Hepatocyte (in vitro differentiated cells): ENCODE results near the gene SORCS2.

Experiments used
- CTCF ChIP-seq: fragments of 200-600 bp; sonication (generic); IDR thresholded peaks from 2 replicates; pipeline ENCODE4 v1.5.1; 2016; ENCODE audit warnings: antibody characterized with exemption, mild to moderate bottlenecking; ENCODE audit not compliant: poor library complexity
- EZH2 ChIP-seq: fragments of 200-600 bp; sonication (generic); IDR thresholded peaks from 2 replicates; pipeline ENCODE4 v1.6.1; 2016; ENCODE audit warnings: antibody characterized with exemption, mild to moderate bottlenecking, borderline replicate concordance

- TF ChIP-seq CTCF = no peak
- TF ChIP-seq EZH2 = no peak
These were observed 543.6 kb downstream of the SORCS2 start for GRCh38 chr4:7735961-7736360.
